ENCODE results near the gene TAOK3. TPM values are rescaled to one million over a fixed set of nuclear protein-coding genes. Genes with fewer than 3 reads are reported as not detected.
"Not testable (repeated sequence)": the region's sequence is repeated elsewhere in the genome, so short reads cannot be mapped to it uniquely, and the experiment has no call there.

TAOK3 gene
- total RNA-seq, 2 experiments from 2014 or later, result 47.4 to 53.4 TPM

- POLR2A ChIA-PET, result interaction anchor here (1.4 kb wide), 1 partner anchor 208 kb away, joined by 4 read pairs; no protein-coding TSS in a partner anchor
- CTCF ChIA-PET, result interaction anchor here (0.6 to 3.3 kb wide), 15 partner anchors 11 to 254 kb away, joined by 3 to 26 read pairs (median 9); partner anchors contain the start of gene PEBP1
Observed at GRCh38 chr12:118375348-118375747, 2.6 kb upstream of the TAOK3 start.

DNA sequence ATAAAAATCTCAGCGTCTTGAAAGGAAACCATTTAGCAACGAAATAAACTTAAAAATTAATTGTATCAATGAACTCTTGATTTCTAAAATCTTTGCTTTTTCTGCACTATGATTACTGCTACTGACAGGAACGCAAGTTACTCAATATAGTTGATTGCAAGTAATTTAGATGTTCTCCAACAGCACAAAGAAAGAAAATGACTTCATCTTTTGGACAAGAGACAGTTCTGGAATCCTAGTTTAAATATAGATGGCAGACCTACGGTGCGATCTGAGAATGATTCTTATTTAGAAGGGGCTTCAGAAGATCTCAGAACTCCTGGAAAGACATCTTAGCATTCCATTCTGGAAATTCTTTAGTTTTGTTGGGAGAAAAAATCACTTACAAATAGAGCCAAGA, 2.2 kb upstream of the TAOK3 start:
- POLR2A ChIA-PET, result no interaction called here

GRCh38 chr12:118374126-118374725, 1.5 kb upstream of the TAOK3 start:
- CTCF ChIA-PET, result interaction anchor here (0.5 to 1.7 kb wide), 4 partner anchors 17 to 1421 kb away, joined by 3 to 5 read pairs (median 3); no protein-coding TSS in a partner anchor
- POLR2A ChIA-PET, result interaction anchor here (1.0 kb wide), 1 partner anchor 191 kb away, joined by 4 read pairs; no protein-coding TSS in a partner anchor

More for the DNA sequence above, 2.2 kb upstream of the TAOK3 start:
- CTCF ChIA-PET, result interaction anchor here (1.3 to 2.9 kb wide), 4 partner anchors 163 to 254 kb away, joined by 3 to 16 read pairs (median 14); no protein-coding TSS in a partner anchor

DNA sequence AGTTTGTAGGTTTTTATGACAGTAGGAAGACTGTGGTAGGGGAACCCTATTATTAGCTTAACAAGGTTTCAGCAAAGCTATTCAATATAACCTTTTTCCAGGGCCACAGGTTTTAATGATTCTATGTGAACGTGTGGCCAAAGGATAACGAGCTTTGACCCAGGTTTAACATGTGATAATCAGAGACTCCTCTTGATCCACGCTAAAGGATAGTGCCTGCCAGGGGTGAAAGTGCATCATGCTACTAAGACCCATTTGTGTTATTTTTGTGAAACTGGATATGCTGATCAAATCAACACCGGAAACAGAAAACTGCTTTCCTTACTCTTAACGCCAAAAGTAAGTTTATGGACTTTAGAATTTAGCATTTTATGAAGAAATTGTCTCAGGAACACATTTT, 909 bp upstream of the TAOK3 start:
- ChIA-PET CTCF (interaction anchor here (0.5 to 1.7 kb wide), 5 partner anchors 16 to 1420 kb away, joined by 3 to 5 read pairs (median 3); no protein-coding TSS in a partner anchor), POLR2A (interaction anchor here (0.6 to 1.6 kb wide), 3 partner anchors 16 to 215 kb away, joined by 4 to 10 read pairs (median 4); no protein-coding TSS in a partner anchor)

DNA sequence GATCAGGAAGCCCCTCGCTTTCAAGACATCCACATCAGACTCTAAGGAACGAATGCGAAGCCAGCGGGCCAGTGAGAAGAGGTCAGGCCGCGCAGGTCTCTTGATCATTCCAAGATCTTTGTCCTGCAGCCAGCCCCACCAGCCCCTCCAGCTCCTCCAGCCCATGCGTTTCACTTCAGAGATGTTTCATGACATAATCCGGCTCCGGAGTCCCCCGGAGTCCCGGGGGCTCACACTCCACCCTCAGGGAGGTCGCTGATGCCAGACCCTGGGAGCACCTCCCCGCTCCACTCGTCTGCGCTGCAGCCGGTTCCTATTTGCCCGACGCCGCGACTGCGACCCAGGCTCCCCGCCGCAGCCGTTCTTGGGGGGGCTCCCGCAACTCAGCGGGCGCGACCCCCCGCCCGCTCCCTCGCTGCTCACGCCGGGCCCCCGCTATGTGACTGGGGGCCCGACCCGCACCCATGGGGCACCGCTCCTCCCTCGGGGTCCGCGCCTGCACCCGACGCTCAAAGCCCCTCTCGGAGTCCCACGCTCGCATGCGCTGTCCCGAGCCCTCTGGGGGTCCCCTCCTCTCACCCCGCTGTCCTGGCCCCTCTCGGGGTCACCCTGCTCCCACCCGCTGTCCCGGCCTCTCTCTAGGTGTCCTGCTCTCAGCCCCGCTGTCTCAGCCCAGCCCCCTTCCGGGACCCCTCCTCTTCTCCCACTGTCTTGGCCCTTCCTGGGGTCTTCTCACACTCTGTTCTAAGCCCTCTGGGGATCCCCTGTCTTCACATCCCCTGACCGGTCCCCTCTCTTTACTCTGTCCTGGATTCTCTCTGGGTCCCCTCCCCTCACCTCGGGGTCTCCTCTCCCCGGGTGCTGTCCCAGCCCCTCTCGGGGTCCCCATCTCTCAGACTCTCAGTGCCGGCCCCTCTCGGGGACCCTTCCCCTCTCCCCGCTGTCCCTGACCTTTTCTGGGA, 1.1 kb downstream of the TAOK3 start:
- ChIA-PET POLR2A (no interaction called here), CTCF (interaction anchor here (0.6 kb wide), 1 partner anchor 38 kb away, joined by 4 read pairs; no protein-coding TSS in a partner anchor)

- POLR2A ChIA-PET, result no interaction called here
- CTCF ChIA-PET, result interaction anchor here (0.6 kb wide), 1 partner anchor 37 kb away, joined by 4 read pairs; no protein-coding TSS in a partner anchor
Observed at GRCh38 chr12:118370601-118371000, 2.1 kb downstream of the TAOK3 start.

DNA sequence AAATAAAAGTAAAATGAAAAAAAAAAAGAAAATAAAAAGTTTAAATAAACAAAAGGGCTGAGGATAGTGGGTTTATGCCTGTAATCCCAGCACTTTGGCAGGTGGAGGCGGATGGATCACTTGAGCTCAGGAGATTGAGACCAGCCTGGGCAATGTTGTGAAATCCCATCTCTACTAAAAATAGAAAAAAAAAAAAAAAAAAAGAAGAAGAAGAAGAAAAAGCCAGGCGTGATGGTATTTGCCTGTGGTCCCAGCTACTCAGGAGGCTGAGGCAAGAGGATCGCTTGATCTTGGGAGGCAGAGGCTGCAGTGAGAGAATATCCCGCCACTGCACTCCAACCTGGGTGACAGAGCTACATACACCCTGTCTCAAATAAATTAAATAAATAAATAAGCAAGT, 3.9 kb downstream of the TAOK3 start:
- ChIA-PET POLR2A (no interaction called here), CTCF (interaction anchor here (0.7 to 1.5 kb wide), 3 partner anchors 12 to 1340 kb away, joined by 3 to 4 read pairs (median 3); no protein-coding TSS in a partner anchor)

DNA sequence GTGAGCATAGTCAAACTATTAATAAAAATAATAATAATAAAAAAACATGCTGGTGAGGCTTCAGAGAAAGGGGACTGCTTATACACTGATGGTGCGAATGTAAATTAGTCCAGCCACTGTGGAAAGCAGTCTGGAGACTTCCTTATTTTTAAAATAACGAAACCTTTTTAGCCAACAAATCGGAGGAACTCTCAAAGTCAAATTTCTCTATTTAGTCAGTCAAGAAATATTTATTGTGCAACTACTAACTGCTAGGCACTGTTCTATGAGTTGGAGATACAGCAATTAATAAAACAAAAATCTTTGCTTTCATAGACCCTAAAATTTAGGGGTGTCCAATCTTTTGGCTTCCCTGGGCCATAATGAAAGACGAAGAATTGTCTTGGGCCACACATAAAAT, 10.8 kb downstream of the TAOK3 start:
- POLR2A ChIA-PET, result no interaction called here
- CTCF ChIA-PET, result no interaction called here

- POLR2A ChIA-PET, result no interaction called here
- CTCF ChIA-PET, result no interaction called here
Observed at GRCh38 chr12:118361092-118361404, 11.7 kb downstream of the TAOK3 start.

DNA sequence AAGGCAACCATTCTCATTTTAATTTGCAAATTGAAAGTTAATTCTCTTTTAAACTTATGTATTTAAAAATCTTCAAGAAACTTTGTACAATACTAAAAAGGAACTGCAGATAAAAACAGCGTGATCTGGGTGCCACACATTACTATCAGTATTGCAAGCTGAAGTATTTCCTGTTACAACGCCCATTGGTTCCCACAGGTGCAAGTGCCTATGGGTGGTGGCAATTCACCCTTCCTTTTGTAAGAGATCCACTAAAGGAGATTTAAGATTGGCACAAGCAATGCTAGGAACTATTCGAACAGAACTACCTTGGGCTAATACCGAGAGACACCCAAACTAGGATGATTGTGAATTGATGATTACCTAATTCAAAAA, 13.2 kb downstream of the TAOK3 start:
- ChIA-PET POLR2A (interaction anchor here (1.1 kb wide), 1 partner anchor 224 kb away, joined by 3 read pairs; the partner anchor contains the start of gene PEBP1), CTCF (interaction anchor here (3.3 kb wide), 1 partner anchor 52 kb away, joined by 9 read pairs; no protein-coding TSS in a partner anchor)

- CTCF ChIA-PET, result interaction anchor here (0.7 to 3.9 kb wide), 3 partner anchors 18 to 52 kb away, joined by 3 to 26 read pairs (median 9); partner anchors contain the start of gene SUDS3
- POLR2A ChIA-PET, result interaction anchor here (1.1 to 1.5 kb wide), 2 partner anchors 55 to 223 kb away, joined by 3 to 4 read pairs; partner anchors contain the start of gene PEBP1
Observed at GRCh38 chr12:118358612-118359540, 13.8 kb downstream of the TAOK3 start.

GRCh38 chr12:118358008-118358359, 14.7 kb downstream of the TAOK3 start:
- ChIA-PET POLR2A (interaction anchor here (0.5 to 1.9 kb wide), 4 partner anchors 15 to 1540 kb away, joined by 3 to 10 read pairs (median 5); partner anchors contain the start of gene TAOK3), CTCF (interaction anchor here (1.4 to 3.9 kb wide), 3 partner anchors 16 to 51 kb away, joined by 3 to 26 read pairs (median 9); partner anchors contain the start of gene SUDS3)

- CTCF ChIA-PET, result interaction anchor here (0.6 to 3.9 kb wide), 6 partner anchors 11 to 50 kb away, joined by 3 to 26 read pairs (median 6); partner anchors contain the start of gene SUDS3
Observed at GRCh38 chr12:118357257-118358007, 15.3 kb downstream of the TAOK3 start.

DNA sequence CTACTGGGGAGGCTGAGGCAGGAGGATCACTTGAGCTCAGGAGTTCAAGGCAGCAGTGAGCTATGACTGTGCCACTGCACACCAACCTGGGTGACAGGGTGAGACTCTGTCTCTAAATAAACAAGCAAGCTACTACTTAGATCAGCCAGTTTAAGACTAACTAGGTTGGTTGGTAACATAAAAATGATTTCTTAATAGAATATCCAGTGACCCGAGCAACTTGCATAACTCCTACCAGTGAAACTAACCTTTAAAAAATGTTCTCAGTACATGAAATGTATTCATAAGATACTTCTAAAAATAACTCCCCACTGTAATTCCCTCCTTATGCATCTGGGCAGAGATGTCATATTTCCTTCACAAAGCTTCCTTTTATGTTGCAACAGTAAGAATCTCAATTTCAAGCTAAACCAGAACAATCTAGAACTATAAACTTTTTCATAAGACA, 15.9 kb downstream of the TAOK3 start:
- ChIA-PET CTCF (interaction anchor here (0.6 to 3.9 kb wide), 6 partner anchors 12 to 50 kb away, joined by 3 to 26 read pairs (median 6); partner anchors contain the start of gene SUDS3), POLR2A (interaction anchor here (0.6 to 1.9 kb wide), 2 partner anchors 16 to 22 kb away, joined by 3 to 10 read pairs; partner anchors contain the start of gene TAOK3)

More at GRCh38 chr12:118357257-118358007, 15.3 kb downstream of the TAOK3 start:
- POLR2A ChIA-PET, result interaction anchor here (0.5 to 1.9 kb wide), 5 partner anchors 16 to 1540 kb away, joined by 3 to 10 read pairs (median 4); partner anchors contain the start of gene TAOK3

DNA sequence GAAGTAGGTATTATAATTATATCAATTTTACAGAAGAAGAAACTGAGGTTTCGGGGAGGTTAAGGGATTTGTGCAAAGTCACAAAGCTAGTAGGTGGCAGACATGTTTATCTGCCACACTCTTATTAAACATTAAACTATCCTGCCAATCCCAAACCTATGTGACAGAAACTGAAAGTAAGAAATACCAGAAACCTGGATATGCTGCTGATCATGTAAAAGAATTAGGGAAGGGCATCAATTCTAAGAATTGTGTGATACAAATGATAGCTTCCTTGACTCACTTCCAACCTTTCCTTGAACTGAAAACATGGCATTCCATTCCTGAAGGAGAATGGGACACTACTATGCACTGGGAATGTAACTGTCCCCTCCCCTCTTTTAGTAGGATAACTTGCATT, 16.9 kb downstream of the TAOK3 start:
- CTCF ChIA-PET, result interaction anchor here (0.6 to 3.9 kb wide), 2 partner anchors 21 to 217 kb away, joined by 4 to 26 read pairs; partner anchors contain the start of gene SUDS3

GRCh38 chr12:118354903-118355302, 17.8 kb downstream of the TAOK3 start:
- POLR2A ChIA-PET, result no interaction called here
- CTCF ChIA-PET, result no interaction called here

More for the DNA sequence above, 16.9 kb downstream of the TAOK3 start:
- POLR2A ChIA-PET, result no interaction called here

DNA sequence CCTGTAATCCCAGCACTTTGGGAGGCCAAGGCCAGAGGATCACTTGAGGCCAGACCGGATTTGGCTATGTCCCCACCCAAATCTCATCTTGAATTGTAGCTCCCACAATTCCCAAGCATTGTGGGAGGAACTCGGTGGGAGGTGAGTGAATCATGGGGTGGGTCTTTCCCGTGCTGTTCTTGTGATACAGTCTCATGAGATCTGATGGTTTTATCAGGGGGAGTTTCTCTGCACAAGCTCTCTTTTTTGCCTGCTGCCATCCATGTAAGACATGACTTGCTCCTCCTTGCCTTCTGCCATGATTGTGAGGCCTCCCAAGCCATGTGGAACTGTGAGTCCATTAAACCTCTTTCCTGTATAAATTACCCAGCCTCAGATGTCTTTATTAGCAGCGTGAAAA, 18.2 kb downstream of the TAOK3 start:
- CTCF ChIA-PET, POLR2A ChIA-PET: not testable (repeated sequence)

Data from activated CD8-positive, alpha-beta memory T cell treated with anti-CD3 and anti-CD28 coated beads for 36 hours (primary cell).